Upper lobe of right lung (tissue), 1 donor: ENCODE results near the gene INPPL1. TPM values are rescaled to one million over a fixed set of nuclear protein-coding genes. Genes with fewer than 3 reads are reported as not detected.
"Not testable (repeated sequence)": the region's sequence is repeated elsewhere in the genome, so short reads cannot be mapped to it uniquely, and the experiment has no call there.

ENCODE experiments used
- ATAC-seq: fragments of 200-7000 bp; cut with Tn5 transposase; one replicate; pipeline ENCODE4 v1.9.1; 2020; ENCODE audit warnings: mild to moderate bottlenecking, moderate library complexity
- DNase-seq: peaks from one replicate; pipeline ENCODE4 v3.0.0-alpha.2; 2020
- H3K27ac ChIP-seq: fragments of 200-600 bp; one replicate; pipeline ENCODE4 v1.8.0; 2022
- H3K27me3 ChIP-seq: fragments of 200-600 bp; one replicate; pipeline ENCODE4 v1.8.0; 2022; ENCODE audit warnings: mild to moderate bottlenecking
- H3K36me3 ChIP-seq: fragments of 200-600 bp; one replicate; pipeline ENCODE4 v1.8.0; 2022
- H3K4me1 ChIP-seq: fragments of 200-600 bp; one replicate; pipeline ENCODE4 v1.8.0; 2022
- H3K4me3 ChIP-seq: fragments of 200-600 bp; one replicate; pipeline ENCODE4 v1.8.0; 2022; ENCODE audit warnings: mild to moderate bottlenecking
- H3K9me3 ChIP-seq: fragments of 200-600 bp; one replicate; pipeline ENCODE4 v1.8.0; 2022
- intact Hi-C: fragments of 100-400 bp; cut with DNase I; formaldehyde crosslinking; loops from one replicate; pipeline ENCODE4 v1.11.0; 2022
- long read RNA-seq: library from polyadenylated mRNA; unstranded; transcript quantifications from one replicate; pipeline ENCODE4 v2.0.0, GENCODE V29; 2021
- total RNA-seq: library from RNA; stranded (reverse); fragmentation: NEBNext Ultra II Directional; extraction: Animal tissue kit (Norgen Biotek cat#: 25700); gene quantifications from one replicate; pipeline ENCODE4 v1.2.1, GENCODE V29; 2021
- TF ChIP-seq, protein P1 (sequence below): fragments of 200-600 bp; IDR thresholded peaks from one replicate; pipeline ENCODE4 v1.8.0; 2022; ENCODE audit warnings: antibody characterized with exemption
- donor health status: DM: no; HTN: yes; CAD: no; lungs with severe emphysema.

INPPL1 gene, protein sequence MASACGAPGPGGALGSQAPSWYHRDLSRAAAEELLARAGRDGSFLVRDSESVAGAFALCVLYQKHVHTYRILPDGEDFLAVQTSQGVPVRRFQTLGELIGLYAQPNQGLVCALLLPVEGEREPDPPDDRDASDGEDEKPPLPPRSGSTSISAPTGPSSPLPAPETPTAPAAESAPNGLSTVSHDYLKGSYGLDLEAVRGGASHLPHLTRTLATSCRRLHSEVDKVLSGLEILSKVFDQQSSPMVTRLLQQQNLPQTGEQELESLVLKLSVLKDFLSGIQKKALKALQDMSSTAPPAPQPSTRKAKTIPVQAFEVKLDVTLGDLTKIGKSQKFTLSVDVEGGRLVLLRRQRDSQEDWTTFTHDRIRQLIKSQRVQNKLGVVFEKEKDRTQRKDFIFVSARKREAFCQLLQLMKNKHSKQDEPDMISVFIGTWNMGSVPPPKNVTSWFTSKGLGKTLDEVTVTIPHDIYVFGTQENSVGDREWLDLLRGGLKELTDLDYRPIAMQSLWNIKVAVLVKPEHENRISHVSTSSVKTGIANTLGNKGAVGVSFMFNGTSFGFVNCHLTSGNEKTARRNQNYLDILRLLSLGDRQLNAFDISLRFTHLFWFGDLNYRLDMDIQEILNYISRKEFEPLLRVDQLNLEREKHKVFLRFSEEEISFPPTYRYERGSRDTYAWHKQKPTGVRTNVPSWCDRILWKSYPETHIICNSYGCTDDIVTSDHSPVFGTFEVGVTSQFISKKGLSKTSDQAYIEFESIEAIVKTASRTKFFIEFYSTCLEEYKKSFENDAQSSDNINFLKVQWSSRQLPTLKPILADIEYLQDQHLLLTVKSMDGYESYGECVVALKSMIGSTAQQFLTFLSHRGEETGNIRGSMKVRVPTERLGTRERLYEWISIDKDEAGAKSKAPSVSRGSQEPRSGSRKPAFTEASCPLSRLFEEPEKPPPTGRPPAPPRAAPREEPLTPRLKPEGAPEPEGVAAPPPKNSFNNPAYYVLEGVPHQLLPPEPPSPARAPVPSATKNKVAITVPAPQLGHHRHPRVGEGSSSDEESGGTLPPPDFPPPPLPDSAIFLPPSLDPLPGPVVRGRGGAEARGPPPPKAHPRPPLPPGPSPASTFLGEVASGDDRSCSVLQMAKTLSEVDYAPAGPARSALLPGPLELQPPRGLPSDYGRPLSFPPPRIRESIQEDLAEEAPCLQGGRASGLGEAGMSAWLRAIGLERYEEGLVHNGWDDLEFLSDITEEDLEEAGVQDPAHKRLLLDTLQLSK
- total RNA-seq, result 146 TPM
- long read RNA-seq, full-length matches to known transcripts, result 3 of 98 reads
- long read RNA-seq, partial matches to known transcripts, result 51 of 98 reads
- long read RNA-seq, other reads (novel, unspliced or antisense), result 44 of 98 reads

DNA sequence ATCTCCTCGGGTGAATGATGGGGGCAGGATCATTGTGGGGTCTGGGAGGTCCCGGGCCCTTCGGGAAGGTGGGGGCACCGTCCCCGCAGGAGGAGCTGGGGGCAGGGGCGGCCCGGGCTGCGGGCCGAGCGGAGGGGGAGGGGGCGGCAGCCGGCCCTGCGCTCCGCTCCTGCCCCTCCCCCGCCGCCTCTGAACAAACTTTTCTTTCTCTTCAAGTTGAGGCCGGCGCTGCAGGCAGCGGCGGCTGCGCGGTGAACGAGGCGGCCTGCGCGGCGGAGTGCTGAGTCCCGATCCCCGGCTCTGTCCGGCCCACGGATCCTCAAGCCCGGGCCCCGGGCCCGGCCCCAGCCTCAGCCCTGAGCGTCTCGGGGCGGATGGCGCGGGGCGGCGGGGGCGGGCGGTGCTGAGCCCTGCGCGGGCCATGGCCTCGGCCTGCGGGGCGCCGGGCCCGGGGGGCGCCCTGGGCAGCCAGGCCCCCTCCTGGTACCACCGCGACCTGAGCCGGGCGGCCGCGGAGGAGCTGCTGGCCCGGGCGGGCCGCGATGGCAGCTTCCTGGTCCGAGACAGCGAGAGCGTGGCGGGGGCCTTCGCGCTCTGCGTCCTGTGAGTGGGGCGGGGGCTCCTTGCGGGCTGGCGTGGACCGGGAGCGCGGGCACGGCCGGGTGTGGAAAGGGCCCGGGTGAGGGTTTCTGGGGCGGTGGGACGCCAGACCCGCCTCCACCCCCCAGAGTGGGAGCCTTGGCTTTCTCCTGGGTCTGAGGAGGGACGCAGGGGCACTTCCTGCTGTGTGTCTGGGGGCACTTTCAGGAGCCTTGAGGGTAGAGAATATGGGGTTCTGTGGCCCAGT is at the start of gene INPPL1:
TSS of gene INPPL1 (plus strand) at position 204 of the 847 bp plus-strand sequence. CDS start at position 422, 218 bp downstream.
- H3K27me3 ChIP-seq, result no peaks in the 10 kb centered on the region
- ATAC-seq, result peak; percentile 12
- DNase-seq, result peak; percentile 86
- H3K4me3 ChIP-seq, result peak within 1 kb of the TSS; percentile 85
- H3K9me3 ChIP-seq, result no peaks in the 10 kb centered on the region
- TF ChIP-seq, protein P1, sequence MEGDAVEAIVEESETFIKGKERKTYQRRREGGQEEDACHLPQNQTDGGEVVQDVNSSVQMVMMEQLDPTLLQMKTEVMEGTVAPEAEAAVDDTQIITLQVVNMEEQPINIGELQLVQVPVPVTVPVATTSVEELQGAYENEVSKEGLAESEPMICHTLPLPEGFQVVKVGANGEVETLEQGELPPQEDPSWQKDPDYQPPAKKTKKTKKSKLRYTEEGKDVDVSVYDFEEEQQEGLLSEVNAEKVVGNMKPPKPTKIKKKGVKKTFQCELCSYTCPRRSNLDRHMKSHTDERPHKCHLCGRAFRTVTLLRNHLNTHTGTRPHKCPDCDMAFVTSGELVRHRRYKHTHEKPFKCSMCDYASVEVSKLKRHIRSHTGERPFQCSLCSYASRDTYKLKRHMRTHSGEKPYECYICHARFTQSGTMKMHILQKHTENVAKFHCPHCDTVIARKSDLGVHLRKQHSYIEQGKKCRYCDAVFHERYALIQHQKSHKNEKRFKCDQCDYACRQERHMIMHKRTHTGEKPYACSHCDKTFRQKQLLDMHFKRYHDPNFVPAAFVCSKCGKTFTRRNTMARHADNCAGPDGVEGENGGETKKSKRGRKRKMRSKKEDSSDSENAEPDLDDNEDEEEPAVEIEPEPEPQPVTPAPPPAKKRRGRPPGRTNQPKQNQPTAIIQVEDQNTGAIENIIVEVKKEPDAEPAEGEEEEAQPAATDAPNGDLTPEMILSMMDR, result no peak
- peaks cover 19% of the 10 kb centered on the region for H3K36me3 ChIP-seq
- peaks cover 26% of the 10 kb centered on the region for H3K4me1 ChIP-seq
- H3K27ac ChIP-seq, result peak within 1 kb of the TSS; percentile 96
- intact Hi-C loops, result no loop called here

DNA sequence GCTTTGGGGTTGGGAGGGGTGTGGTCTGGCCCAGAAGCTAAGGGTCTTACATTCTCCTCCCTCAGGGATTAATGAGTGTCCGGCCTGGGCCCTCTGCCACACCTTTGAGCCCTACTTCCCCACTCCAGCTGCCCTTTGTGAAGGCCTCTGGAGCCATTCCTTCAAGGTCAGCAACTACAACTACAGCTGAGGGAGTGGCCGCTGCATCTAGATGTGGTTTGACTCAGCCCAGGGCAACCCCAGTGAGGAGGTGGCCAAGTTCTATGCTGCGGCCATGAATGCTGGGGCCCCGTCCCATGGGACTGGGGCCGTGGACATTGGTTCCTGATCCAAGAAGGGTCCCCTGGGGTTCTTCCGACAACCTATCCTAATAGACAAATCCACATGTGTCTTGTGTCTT is 46.9 kb upstream of the INPPL1 start:
- intact Hi-C loops, result no loop called here
- Histone ChIP-seq H3K9me3 (no peaks in the 10 kb centered on the region), H3K4me1 (no peaks in the 10 kb centered on the region), H3K27me3 (no peaks in the 10 kb centered on the region), H3K27ac (no peak overlapping the region), H3K4me3 (no peak overlapping the region), H3K36me3 (no peaks in the 10 kb centered on the region)
- ATAC-seq, result no peak
- DNase-seq, result no peak
- TF ChIP-seq, protein P1, result no peak

DNA sequence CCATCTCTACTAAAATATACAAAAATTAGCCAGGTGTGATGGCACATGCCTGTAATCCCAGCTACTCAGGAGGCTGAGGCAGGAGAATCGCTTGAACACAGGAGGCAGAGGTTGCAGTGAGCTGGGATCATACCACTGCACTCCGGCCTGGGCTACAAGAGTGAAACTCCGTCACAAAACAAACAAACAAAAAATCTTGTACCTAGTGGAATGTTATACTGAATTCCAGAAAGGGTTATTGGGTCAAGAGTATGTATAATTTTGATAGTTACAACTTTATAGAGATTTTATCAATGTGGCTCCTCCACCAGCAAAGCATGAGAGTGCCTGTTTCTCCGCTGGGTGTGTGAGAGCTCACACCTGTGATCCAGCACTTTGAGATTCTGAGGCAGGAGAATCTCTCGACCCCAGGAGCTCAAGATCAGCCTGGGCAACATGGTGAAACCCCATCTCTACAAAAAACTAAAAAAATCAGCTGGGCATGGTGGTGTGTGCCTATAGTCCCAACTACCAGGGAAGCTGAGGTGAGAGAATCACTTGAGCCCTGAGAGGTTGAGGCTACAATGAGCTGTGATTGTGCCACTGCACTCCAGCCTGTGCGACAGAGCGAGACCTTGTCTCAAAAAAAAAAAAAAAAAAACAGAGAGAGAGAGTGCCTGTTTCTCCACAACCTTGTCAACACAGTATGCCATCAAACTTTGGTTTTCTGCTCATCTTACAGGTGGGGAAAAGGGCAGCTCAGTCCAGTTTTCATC is 45.3 kb upstream of the INPPL1 start:
- H3K4me1 ChIP-seq, result peaks cover 4% of the 10 kb centered on the region
- TF ChIP-seq, protein P1, result no peak
- DNase-seq (no peak), ATAC-seq (no peak)
- intact Hi-C loops, result no loop called here
- H3K36me3 ChIP-seq, result no peaks in the 10 kb centered on the region
- no peak overlapping the region for H3K27ac ChIP-seq
- no peak overlapping the region for H3K4me3 ChIP-seq
- no peaks in the 10 kb centered on the region for H3K27me3 ChIP-seq
- H3K9me3 ChIP-seq, result no peaks in the 10 kb centered on the region

DNA sequence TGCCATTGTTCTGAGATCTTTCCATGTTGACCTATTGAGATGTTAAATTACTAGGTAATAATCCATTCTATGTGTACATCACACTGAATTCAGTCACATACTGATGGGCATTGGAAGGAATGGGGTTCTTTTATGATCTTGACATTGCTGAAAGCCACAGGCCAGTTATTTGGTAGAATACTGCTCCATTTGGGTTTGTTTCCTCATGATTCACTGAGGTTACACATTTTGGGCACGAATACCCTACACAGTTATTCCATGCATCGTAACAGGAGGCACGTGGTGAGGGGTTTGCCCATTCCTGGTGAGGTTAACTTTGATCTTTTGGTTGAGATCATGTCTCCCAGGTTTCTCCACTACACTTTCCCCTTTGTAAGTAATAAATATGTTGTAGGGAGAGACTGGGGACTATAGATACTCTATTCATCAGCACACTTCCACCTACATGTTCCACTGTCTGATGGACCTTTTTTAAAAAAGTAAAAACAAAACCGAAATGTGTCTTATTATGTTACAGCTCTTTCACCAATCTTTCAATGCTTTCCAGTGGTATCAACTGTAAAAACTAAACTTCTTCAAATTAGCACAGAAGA is 44.7 kb upstream of the INPPL1 start:
- no peak overlapping the region for H3K4me3 ChIP-seq
- no peak overlapping the region for H3K27ac ChIP-seq
- ATAC-seq (no peak), DNase-seq (no peak)
- no peaks in the 10 kb centered on the region for H3K27me3 ChIP-seq
- no peaks in the 10 kb centered on the region for H3K9me3 ChIP-seq
- intact Hi-C loops, result no loop called here
- TF ChIP-seq, protein P1, result no peak
- H3K36me3 ChIP-seq, result no peaks in the 10 kb centered on the region
- H3K4me1 ChIP-seq, result peaks cover 4% of the 10 kb centered on the region

DNA sequence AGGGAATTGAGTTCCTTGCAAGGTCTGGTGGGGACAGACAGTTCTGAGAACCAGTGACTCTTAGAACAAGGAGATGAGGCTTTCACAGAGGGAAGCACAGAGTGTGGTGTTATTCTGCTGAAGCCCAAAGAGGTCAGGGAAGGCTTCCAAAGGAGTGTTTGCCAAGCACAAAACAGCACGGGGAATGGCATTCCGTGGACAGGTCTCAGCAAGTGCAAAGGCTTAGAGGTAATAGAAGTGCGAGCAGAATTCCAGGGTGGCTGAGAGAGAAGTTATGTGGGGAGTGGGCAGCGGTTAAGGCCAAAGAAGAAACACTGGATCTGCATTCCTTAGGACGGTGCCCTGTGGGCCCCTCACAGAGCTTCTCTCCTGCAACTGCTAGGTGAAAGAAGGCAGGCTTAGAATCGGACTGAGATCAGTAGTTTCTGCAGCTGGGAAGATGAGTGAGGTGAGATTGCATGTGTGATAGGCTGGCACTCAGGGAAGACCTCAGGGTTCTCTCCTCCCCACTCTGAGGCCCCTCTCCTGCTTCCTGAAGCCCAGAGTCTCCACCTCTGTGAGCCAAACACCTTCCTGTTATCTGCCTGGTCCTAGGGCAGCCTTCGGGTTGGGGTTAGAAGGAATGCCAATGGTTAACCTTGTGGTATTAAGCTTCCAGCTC is 43.5 kb upstream of the INPPL1 start:
- DNase-seq, intact Hi-C loops, H3K27ac ChIP-seq, H3K4me1 ChIP-seq, H3K4me3 ChIP-seq, H3K27me3 ChIP-seq, H3K36me3 ChIP-seq, H3K9me3 ChIP-seq: not testable (repeated sequence)
- ATAC-seq, result peak; percentile 2

DNA sequence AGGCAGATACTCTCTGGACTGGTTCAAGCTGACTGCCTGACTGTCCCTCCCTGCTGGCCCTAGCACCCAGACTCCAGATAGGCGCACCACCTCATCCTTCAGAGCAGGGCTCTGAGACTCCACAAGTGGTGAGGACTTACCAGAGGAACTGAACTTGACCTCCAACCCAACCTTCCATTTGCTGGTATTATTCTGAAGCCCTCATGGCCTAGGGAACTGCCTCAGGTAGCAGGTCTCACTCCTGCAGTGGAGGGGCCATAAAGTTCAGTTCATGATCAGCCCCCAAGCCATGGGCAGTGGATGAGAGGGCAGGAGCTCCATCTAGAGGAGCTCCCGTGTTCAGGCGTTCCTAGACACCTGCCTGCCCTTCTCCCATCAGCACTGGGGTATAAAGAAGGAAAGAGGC is 43.0 kb upstream of the INPPL1 start:
- H3K36me3 ChIP-seq, H3K27me3 ChIP-seq, H3K9me3 ChIP-seq, H3K27ac ChIP-seq, intact Hi-C loops, H3K4me3 ChIP-seq, H3K4me1 ChIP-seq: not testable (repeated sequence)
- DNase-seq (peak; percentile 22), ATAC-seq (peak; percentile 53)
